HS-27A (cell line): Measurements from ENCODE around the gene NAA38.

Experiments used
- DNase-seq: peaks from one replicate; pipeline ENCODE4 v3.0.0-alpha.2; 2012; ENCODE audit warnings: low read depth, missing footprints

NAA38 gene

DNA sequence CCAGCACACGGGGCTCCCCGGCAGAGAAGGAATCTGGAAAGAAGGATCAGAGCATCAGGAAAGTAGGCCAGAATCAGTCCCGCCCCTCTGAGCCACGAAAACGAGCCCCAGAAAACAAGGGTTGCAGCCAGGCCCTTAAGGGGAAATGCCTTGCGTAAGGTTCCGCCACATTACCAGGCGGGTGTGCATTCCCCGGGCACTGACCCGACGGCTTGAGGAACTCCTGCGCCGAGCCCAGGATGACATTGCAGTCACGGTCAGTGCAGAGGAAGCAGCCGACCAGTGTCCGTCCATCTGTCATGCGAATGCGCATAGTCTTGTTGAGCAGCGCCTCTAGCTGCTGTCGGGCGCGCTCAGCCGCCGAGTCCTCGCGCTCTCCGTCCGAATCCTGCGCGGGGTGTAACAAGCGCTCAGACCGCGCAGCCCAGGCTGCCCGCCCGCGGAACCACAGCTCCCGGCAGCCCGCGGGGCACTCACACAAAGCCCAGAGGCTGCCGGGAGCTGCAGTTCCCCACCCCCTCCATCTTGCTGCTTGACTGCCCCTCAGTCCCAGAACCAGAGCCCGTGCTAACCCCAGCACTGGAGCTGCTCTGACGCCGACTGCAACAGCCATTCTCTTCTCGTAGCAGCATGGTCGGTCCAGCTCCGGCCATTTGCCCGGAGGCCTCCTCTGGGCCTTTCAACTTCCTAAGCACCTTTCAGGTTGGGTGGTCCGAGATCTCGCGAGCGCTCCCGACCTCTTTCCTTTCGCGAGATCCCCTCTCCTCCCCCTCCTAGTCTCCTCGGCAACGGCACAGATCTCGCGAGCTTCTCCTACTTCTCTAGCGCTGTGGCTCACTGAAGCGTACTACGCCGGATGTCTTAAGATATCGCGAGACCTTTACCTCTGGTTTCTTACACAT is at the start of gene NAA38:
Gene NAA38 (minus strand): TSS at position 749 of the 902 bp plus-strand sequence. CDS start 96 bp downstream, at position 653.
- peak; percentile 90 for DNase-seq

GRCh38 chr17:7903154-7904103 is 46.1 kb upstream of the NAA38 start:
- no peak for DNase-seq

DNA sequence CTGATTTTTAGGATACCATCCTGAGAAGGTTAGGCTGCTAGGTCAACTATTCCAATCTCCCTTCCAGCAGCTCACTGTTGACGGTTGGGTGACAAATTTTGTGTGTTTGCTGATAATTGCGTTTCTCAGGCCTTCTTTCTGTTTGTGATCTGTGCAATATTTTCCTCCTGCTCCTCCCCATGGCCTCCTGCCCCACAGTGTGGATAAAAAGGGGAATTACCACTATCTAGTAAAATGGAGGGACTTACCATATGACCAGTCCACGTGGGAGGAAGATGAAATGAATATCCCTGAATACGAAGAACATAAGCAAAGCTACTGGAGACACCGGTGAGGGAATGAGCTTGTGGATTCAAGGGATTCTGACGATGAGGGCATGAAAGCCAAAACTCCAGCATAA is 40.4 kb upstream of the NAA38 start:
- DNase-seq, result no peak

DNA sequence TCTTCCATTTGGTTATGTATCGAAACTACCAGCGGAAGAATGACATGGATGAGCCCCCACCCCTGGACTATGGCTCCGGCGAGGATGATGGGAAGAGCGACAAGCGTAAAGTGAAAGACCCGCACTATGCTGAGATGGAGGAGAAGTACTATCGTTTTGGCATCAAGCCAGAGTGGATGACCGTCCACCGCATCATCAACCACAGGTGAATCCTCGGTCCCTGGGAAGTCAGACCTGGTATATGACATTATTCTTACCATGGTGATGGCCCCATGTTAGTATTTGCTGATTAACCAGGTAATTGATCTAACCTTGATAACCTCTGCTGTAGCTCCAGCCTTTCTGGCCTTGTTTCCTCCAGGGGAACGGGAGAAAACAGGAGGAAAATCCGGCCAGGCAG is 39.7 kb upstream of the NAA38 start:
- no peak for DNase-seq

GRCh38 chr17:7894866-7895265 is 37.5 kb upstream of the NAA38 start:
- DNase-seq, result no peak

- no peak for DNase-seq
Measured at GRCh38 chr17:7894226-7894625, 36.9 kb upstream of the NAA38 start.

- DNase-seq, result no peak
Measured at GRCh38 chr17:7893187-7893880, 36.0 kb upstream of the NAA38 start.

DNA sequence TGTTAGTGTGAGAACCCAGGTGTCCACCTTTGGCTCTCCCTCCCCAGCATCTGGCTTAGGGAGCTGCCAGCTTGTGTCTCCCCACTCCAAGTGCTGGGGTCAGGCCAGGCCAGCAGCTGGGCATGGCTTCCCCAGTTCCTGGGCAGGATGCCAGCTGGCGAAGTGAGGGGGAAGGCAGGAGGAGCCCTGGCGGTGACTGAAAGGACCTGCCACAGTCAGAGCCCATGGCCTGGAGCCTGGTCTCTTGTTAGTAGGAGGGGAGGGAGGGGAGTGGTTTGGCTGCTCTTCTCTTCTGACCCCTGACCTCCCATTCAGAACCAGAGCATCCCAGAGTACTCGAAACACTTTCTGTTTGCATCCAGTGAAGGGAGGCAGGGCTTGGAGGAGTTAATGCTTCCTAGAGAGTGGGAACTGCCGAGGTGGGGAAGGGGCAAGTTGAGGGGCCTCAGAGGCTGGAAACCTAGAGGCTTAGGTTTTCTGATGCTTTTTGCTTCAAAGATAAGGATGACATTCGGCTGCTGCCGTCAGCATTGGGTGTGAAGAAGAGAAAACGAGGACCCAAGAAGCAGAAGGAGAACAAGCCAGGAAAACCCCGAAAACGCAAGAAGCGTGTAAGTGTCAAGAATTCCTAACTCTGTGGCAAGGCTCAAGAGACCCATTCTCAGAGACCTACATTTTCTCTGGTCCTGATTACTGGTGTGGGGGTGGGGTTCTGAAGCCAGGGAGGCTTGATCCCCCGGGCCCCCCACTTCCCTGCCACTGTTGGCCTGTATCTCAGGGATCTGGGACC is 32.0 kb upstream of the NAA38 start:
- no peak for DNase-seq

- no peak for DNase-seq
Measured at GRCh38 chr17:7888184-7888920, 31.0 kb upstream of the NAA38 start, which contains the start of gene CHD3. TSS of gene CHD3 (plus strand) at chr17:7888789. CDS start at chr17:7889001, 212 bp downstream.

GRCh38 chr17:7887482-7888183 is 30.3 kb upstream of the NAA38 start:
- peak; percentile 79 for DNase-seq

DNA sequence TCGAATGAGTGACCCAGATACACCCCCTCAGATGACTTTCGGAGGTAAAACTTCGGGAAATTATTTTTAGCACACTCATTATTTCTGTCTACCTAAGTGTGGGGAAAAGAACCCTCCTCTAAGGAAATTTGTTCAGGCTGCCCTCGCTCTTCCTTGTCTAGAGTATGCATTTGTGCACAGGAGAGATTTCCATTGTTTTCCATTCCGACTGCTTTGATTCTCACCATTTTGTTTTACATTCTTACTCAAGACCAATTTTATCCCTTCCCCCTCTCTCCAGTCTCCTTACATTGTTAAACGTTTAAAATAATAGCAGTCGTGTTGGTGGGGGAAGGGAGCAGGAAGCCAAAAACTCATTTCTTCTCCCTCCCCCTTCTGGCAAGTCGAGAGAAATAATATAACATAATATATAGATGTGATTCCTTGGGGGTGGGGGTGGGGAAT is 29.7 kb upstream of the NAA38 start:
- no peak for DNase-seq

DNA sequence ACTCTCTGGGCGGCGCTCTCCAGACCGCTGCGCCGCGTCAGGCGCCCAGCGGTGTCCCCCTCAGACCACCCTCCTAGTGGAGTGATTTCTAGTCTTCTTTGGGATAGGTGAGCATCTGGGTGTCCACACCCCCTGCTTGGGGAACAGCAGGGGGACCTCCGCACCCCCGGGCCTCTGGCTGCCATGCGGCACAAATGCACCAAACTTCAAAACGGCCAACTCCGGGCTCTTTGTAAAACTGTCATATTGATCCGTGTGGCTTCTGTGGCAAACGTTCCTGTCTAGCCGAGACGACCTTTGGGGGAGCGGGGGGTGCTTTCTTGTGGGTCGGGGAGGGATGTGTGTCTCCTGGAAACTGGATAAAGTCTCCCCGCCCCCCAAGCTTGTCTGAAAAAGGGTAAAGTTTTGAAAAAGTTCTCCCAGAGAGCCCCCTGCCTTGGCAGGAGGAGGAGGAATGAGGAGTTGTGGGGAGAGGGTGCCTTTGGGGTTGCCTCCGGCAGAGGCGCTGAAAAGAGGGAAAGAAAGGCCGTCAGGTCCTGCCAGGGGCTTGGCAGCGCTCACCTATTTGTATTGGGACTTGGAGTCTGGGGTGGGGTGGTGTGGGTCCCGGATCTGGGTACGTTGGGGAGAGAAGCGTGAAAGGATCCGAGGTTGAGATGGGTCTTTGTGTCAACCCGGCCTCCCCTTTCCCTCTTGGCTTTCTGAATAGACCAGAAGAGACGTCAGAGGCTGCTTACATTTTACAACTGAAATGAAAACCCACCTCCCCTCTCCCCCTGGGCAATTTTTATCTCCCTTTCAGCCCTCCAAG is 29.1 kb upstream of the NAA38 start:
- DNase-seq, result no peak

DNA sequence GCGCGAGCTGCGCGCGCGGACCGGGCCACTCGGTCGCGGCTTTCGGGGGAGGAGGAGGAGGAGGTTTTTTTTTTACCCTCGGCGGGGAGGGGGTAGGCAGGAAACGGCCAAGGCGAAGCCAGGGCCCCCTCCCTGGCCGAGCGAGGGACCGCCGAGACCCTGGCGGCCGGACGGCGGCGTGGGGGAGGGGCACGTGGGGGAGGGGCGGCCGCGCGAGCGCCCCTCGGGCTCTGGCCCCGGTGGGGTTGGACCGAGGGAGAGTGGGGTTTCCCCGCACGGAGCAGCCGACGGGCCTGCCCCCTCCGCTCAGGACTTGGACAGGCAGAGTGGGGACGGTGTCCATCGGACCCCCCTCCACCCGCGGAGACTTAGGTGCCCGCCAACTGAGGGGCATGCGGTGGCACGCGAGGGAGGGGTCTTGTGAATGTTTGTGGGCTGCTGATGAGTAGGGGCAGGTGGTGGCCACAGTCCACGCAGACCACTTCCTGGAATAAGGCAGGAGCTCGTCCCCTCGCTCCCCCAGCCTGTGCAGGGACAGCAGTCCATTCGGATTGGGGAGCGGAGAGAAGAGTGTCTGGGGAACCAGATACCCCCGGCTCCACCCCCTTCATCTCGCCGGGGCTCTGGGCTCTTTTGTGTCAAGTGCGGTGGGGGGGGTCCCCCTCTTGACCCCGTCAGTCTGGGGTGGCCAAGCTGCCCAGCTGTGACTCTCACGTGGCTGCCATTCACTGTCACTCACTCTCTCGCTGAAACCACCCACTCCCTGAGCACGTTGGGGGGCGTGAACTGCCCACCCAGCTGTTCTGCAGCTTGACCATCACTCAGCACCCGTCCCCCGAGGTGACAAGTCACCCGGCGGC is 28.2 kb upstream of the NAA38 start:
- DNase-seq, result no peak

DNA sequence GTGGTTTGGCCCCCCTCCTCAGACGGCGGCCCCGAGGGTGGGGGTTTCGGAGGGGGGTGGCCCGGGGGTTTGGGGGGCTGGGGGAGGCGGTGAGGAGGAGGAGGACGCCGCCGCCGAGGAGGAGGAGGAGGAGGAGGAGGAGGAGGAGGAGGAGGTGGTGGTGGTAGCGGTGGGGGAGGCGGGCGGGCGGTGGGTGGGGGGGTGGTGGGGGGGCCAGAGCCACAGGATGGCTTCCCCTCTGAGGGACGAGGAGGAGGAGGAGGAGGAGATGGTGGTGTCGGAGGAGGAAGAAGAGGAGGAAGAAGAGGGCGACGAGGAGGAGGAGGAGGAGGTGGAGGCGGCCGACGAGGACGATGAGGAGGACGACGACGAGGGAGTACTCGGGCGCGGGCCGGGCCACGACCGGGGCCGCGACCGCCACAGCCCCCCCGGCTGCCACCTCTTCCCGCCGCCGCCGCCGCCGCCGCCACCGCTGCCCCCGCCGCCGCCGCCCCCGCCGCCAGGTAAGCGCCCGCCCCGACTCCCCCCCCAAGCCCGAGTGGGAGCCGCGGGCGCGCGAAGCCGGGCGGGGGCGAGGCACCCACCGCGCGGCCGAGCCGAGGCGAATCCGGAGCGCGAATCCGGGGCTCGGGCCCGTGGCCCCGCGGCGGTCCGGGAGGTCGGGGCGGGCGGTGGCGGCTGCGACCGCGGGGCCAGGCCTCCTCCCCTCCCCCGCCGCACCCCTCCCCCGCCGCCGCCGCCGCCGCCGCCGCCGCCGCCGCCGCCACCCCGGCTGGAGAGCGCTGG is 27.4 kb upstream of the NAA38 start:
- DNase-seq, result no peak

DNA sequence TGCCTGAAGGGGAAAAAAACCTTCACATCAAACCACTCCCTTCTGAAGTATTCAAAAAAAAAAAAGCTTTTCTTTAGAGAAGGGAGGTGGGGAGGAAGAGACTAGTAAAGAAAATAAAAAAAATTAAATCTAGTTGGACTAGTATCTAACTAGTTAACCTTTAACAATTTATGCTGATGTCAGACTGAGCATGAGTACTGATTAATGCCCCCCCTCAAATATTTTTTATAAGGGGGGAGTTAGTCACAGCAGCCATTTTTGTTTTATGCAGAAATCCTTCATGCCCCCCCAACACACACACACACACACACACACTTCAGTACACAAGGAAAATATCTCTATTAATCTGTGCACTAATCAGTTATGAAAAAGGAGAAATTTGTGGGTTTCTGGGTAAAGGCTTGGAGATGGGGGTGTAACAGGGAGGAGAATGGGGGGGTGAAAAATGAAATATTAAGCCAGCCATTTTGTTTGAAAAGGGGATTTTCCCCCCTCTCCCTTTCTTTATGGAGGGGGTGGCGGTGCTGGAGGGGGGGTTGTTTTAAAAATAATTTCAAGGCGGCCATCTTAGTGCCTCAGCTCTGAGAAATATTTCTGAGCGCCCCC is 26.5 kb upstream of the NAA38 start:
- DNase-seq, result no peak

GRCh38 chr17:7882629-7883028 is 25.3 kb upstream of the NAA38 start:
- no peak for DNase-seq

- DNase-seq, result no peak
Measured at GRCh38 chr17:7882068-7882467, 24.7 kb upstream of the NAA38 start.
